Tibial nerve (tissue), 4 donors: ENCODE results near the gene VTI1A. TPM values are rescaled to one million over a fixed set of nuclear protein-coding genes. Genes with fewer than 3 reads are reported as not detected.

ENCODE experiments used
- DNase-seq, 2 donors: peaks; one replicate each; pipeline ENCODE4 v3.0.0-alpha.2; 2019; ENCODE audit warnings: low spot score in 2 of 2
- H3K27ac ChIP-seq, 4 donors: fragments of 200-600 bp; sonication (generic) in 3 of 4; one replicate each; pipeline ENCODE4 v1.5.1; 2017 to 2019; ENCODE audit warnings: mild to moderate bottlenecking in 1 of 4
- H3K27me3 ChIP-seq, 2 donors: fragments of 200-600 bp; sonication (generic) in 1 of 2; one replicate each; pipeline versions ENCODE4 v1.5.1 to v1.6.0; 2017 to 2019
- H3K36me3 ChIP-seq, 3 donors: fragments of 200-600 bp; sonication (generic); one replicate each; pipeline ENCODE4 v1.5.1; 2018 to 2019
- H3K4me1 ChIP-seq, 4 donors: fragments of 200-600 bp; sonication (generic) in 3 of 4; one replicate each; pipeline ENCODE4 v1.5.1; 2017 to 2019
- H3K4me3 ChIP-seq, 4 donors: fragments of 200-600 bp; sonication (generic) in 3 of 4; one replicate each; pipeline ENCODE4 v1.5.1; 2017 to 2019; ENCODE audit warnings: mild to moderate bottlenecking in 1 of 4, moderate library complexity in 1 of 4
- H3K9me3 ChIP-seq, 4 donors: fragments of 200-600 bp; sonication (generic) in 3 of 4; one replicate each; pipeline ENCODE4 v1.5.1; 2017 to 2019
- CTCF ChIP-seq, 5 experiments: fragments of 200-600 bp in 3 of 5; fragments of 450-650 bp in 2 of 5; sonication (generic) in 3 of 5; IDR thresholded peaks; one replicate each; pipeline ENCODE4 v1.5.1; 2016 to 2019; ENCODE audit warnings: antibody characterized with exemption in 5 of 5, mild to moderate bottlenecking in 3 of 5, moderate library complexity in 2 of 5
- EP300 ChIP-seq, 2 donors: sonication (generic); formaldehyde crosslinking; IDR thresholded peaks; one replicate each; pipeline ENCODE4 v1.6.1; 2017; ENCODE audit warnings: antibody characterized with exemption in 2 of 2, mild to moderate bottlenecking in 1 of 2
- POLR2A ChIP-seq, 2 donors: fragments of 450-650 bp; IDR thresholded peaks; one replicate each; pipeline ENCODE4 v1.6.1; 2017; ENCODE audit warnings: antibody characterized with exemption in 2 of 2, mild to moderate bottlenecking in 2 of 2, moderate library complexity in 2 of 2
- WGBS, 2 donors: methylation state at CpG; one replicate each; pipeline ENCODE4 v1.1.5; 2018; 5-methylcytosine and 5-hydroxymethylcytosine counted together
- total RNA-seq, 4 donors: library from RNA; depleted of rRNA; stranded (reverse); fragments of >200 nt; gene quantifications; one replicate each; pipeline ENCODE4 v1.1.0, GENCODE V29; 2016

VTI1A gene
- total RNA-seq, 4 donors from 2014 or later = 96.5 to 253 (median 127) TPM

DNA sequence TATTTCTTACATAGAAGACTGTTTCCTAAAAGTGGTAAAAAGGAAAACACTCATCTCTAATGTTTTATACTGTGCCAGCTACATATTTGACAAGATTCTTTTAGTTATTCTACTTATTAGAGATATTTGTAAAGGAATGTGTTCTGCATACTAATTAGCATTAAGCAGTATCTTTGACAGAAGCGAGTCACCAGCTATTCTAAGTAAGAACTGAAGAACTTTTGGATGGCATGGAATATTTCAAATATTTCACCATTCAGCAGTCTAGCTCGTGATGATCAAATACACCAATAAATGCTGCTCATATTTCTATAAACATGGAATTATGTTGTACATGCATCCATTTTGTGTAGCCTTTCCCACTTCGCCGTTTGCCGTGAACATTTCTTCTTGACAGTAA, 261.4 kb downstream of the VTI1A start:
- H3K36me3 ChIP-seq = no peaks in the 10 kb centered on the region
- H3K9me3 ChIP-seq = no peaks in the 10 kb centered on the region
- no peaks in the 10 kb centered on the region for H3K27me3 ChIP-seq
- H3K27ac ChIP-seq = no peak overlapping the region
- no peak for DNase-seq
- no peak for TF ChIP-seq POLR2A (IDR thresholded peaks at IDR 0.05)
- WGBS, 2 donors = 67 to 78% methylated on average over 5 of the region's 5 CpGs
- no peaks in the 10 kb centered on the region for H3K4me1 ChIP-seq
- no peak overlapping the region for H3K4me3 ChIP-seq

- DNase-seq = no peak
- H3K4me1 ChIP-seq = no peaks in the 10 kb centered on the region
- 50 to 61% methylated on average over 2 of the region's 2 CpGs for WGBS, 2 donors
- no peak overlapping the region for H3K27ac ChIP-seq
- no peaks in the 10 kb centered on the region for H3K27me3 ChIP-seq
- no peak overlapping the region for H3K4me3 ChIP-seq
- no peaks in the 10 kb centered on the region for H3K9me3 ChIP-seq
- no peaks in the 10 kb centered on the region for H3K36me3 ChIP-seq
- TF ChIP-seq CTCF (IDR thresholded peaks at IDR 0.05) (no peak), EP300 (IDR thresholded peaks at IDR 0.05) (no peak), POLR2A (IDR thresholded peaks at IDR 0.05) (no peak)
Observed at GRCh38 chr10:112710528-112710927, 263.5 kb downstream of the VTI1A start.

- H3K4me1 ChIP-seq = no peaks in the 10 kb centered on the region
- no peak overlapping the region for H3K4me3 ChIP-seq
- no peaks in the 10 kb centered on the region for H3K27me3 ChIP-seq
- 44 to 48% methylated on average over 8 of the region's 8 CpGs for WGBS, 2 donors
- no peak for DNase-seq
- TF ChIP-seq CTCF (IDR thresholded peaks at IDR 0.05) = no peak
- TF ChIP-seq EP300 (IDR thresholded peaks at IDR 0.05) = no peak
- no peak for TF ChIP-seq POLR2A (IDR thresholded peaks at IDR 0.05)
- H3K9me3 ChIP-seq = no peaks in the 10 kb centered on the region
- no peaks in the 10 kb centered on the region for H3K36me3 ChIP-seq
- no peak overlapping the region for H3K27ac ChIP-seq
Observed at GRCh38 chr10:112711366-112711765, 264.4 kb downstream of the VTI1A start.

DNA sequence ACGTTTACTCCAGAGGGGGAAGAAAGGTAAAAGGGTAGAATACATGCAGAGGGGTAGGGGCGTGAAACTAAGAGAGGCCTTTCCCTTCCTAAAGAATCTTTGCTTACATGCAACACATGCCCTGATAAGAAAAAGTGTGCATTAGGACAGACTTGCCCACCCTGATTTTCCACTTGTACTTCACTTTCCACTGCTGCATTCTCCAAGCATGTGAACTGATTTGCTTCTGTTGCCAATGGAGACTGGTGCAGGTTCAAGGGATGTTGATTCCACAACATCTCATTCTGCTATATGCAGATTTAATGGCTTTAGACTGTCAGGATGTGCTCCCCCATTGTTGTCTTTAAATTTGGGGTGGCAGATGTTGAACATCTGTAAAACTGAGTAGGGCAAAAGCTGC, 265.5 kb downstream of the VTI1A start:
- no peak for TF ChIP-seq CTCF (IDR thresholded peaks at IDR 0.05)
- TF ChIP-seq POLR2A (IDR thresholded peaks at IDR 0.05) = no peak
- TF ChIP-seq EP300 (IDR thresholded peaks at IDR 0.05) = no peak
- H3K9me3 ChIP-seq = no peaks in the 10 kb centered on the region
- WGBS, 2 donors = 89% methylated on average over 2 of the region's 2 CpGs
- DNase-seq = no peak
- no peak overlapping the region for H3K4me3 ChIP-seq
- H3K36me3 ChIP-seq = no peaks in the 10 kb centered on the region
- no peaks in the 10 kb centered on the region for H3K4me1 ChIP-seq
- no peaks in the 10 kb centered on the region for H3K27me3 ChIP-seq
- H3K27ac ChIP-seq = no peak overlapping the region

DNA sequence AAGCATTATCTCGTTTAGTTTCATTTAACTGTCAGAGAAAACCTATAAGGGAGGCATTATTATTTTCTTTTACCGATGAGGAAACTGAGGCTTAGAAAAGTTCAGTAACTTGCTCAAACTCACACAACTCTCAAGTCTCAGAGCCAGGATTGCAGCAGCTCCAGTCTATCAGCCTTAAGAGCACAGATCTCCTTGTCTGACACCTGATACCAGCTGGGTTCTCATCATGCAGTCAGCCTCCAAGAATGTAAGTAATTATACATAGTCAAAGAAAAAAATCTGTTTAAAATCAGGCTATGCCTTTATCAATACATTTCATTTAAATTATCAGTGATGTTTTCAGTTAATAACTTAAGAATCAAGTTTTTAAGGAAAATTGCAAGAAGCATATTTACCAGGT, 266.4 kb downstream of the VTI1A start:
- DNase-seq = no peak
- Histone ChIP-seq H3K9me3 (no peaks in the 10 kb centered on the region), H3K4me1 (no peaks in the 10 kb centered on the region), H3K27me3 (no peaks in the 10 kb centered on the region), H3K4me3 (no peak overlapping the region), H3K27ac (no peak overlapping the region), H3K36me3 (no peaks in the 10 kb centered on the region)
- 96 to 99% methylated on average over 2 of the region's 2 CpGs for WGBS, 2 donors
- TF ChIP-seq EP300 (IDR thresholded peaks at IDR 0.05) (no peak), CTCF (IDR thresholded peaks at IDR 0.05) (no peak), POLR2A (IDR thresholded peaks at IDR 0.05) (no peak)

DNA sequence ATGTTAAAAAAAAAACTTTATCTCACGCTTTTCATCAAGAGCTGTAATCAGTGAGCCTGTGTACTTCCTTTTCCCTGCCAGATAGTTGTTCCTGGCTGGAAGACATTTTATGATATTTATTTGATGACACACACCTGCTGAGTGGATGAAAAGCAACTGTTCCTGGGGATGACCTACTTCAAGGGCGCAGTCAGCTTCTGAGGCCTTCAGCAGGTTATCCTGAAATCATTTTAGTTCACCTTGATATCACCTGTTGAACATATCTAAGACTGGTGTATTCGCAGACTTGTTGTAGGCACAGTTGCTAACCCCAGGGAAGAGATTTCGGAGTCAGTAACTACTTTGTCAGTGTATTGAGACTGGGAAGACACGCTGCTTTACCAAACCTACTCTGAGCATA, 268.6 kb downstream of the VTI1A start:
- no peaks in the 10 kb centered on the region for H3K36me3 ChIP-seq
- peaks cover 0 to 5% (median 0%) of the 10 kb centered on the region in 4 donors for H3K9me3 ChIP-seq
- no peaks in the 10 kb centered on the region for H3K4me1 ChIP-seq
- 93 to 96% methylated on average over 5 of the region's 5 CpGs for WGBS, 2 donors
- TF ChIP-seq POLR2A (IDR thresholded peaks at IDR 0.05) (no peak), EP300 (IDR thresholded peaks at IDR 0.05) (no peak), CTCF (IDR thresholded peaks at IDR 0.05) (no peak)
- no peaks in the 10 kb centered on the region for H3K27me3 ChIP-seq
- H3K27ac ChIP-seq = no peak overlapping the region
- DNase-seq = no peak
- H3K4me3 ChIP-seq = no peak overlapping the region
